DOHH2 (cell line): ENCODE results near the gene ARID1B.

ENCODE experiments used
- H3F3A ChIP-seq: fragments of 200-600 bp; sonication (generic), shearing (Covaris generic); 2 replicates; pipeline ENCODE4 v1.6.0; 2016; ENCODE audit warnings: antibody characterized with exemption, mild to moderate bottlenecking; ENCODE audit not compliant: control insufficient read depth, insufficient read depth
- H3K27ac ChIP-seq: fragments of 200-600 bp; sonication (generic); 2 replicates; pipeline ENCODE4 v1.5.1; 2014; ENCODE audit warnings: low read depth, mild to moderate bottlenecking, low read length, moderate library complexity
- H3K27me3 ChIP-seq: fragments of 200-600 bp; sonication (generic); 2 replicates; pipeline ENCODE4 v1.6.1; 2014; ENCODE audit warnings: mild to moderate bottlenecking, low read length, mixed read lengths; ENCODE audit not compliant: control insufficient read depth
- H3K36me3 ChIP-seq: fragments of 200-600 bp; sonication (generic); 2 replicates; pipeline ENCODE4 v1.6.1; 2014; ENCODE audit warnings: mild to moderate bottlenecking, low read length, moderate library complexity, mixed read lengths; ENCODE audit not compliant: control insufficient read depth
- H3K4me1 ChIP-seq: fragments of 200-600 bp; sonication (generic); 2 replicates; pipeline ENCODE4 v1.6.1; 2014; ENCODE audit warnings: mild to moderate bottlenecking, low read length, mixed read lengths; ENCODE audit not compliant: control insufficient read depth
- H3K4me2 ChIP-seq: fragments of 200-600 bp; sonication (generic); 2 replicates; pipeline ENCODE4 v1.6.0; 2014; ENCODE audit warnings: mild to moderate bottlenecking, low read length, moderate library complexity
- H3K4me3 ChIP-seq: fragments of 200-600 bp; sonication (generic); 2 replicates; pipeline ENCODE4 v1.5.1; 2014; ENCODE audit warnings: mild to moderate bottlenecking, low read length, mixed read lengths
- H3K79me2 ChIP-seq: fragments of 200-600 bp; sonication (generic); 2 replicates; pipeline ENCODE4 v1.6.1; 2014; ENCODE audit warnings: mild to moderate bottlenecking, low read length, mixed read lengths; ENCODE audit not compliant: control insufficient read depth
- H3K9me2 ChIP-seq: fragments of 200-600 bp; sonication (generic); replicated peaks from 2 replicates; pipeline ENCODE4 v1.6.1; 2014; ENCODE audit warnings: mild to moderate bottlenecking, low read length, mixed read lengths; ENCODE audit not compliant: control insufficient read depth
- H3K9me3 ChIP-seq: fragments of 200-600 bp; sonication (generic); 2 replicates; pipeline ENCODE4 v1.6.1; 2014; ENCODE audit warnings: antibody characterized with exemption, low read length, mixed read lengths; ENCODE audit not compliant: control insufficient read depth, insufficient read depth
- H4K20me1 ChIP-seq: fragments of 200-600 bp; sonication (generic); 2 replicates; pipeline ENCODE4 v1.6.0; 2014; ENCODE audit warnings: low read depth, mild to moderate bottlenecking, antibody characterized with exemption, low read length, moderate library complexity; ENCODE audit not compliant: control insufficient read depth, insufficient read depth
- EZH2phosphoT487 ChIP-seq: fragments of 200-600 bp; sonication (generic); IDR thresholded peaks from 2 replicates; pipeline ENCODE4 v1.6.1; 2017; ENCODE audit warnings: borderline replicate concordance, mild to moderate bottlenecking, antibody characterized with exemption, low read length, moderate library complexity, mixed read lengths
- TF ChIP-seq, protein P1 (sequence below): fragments of 200-600 bp; sonication (generic); IDR thresholded peaks from one replicate; pipeline ENCODE4 v1.5.1; 2014; ENCODE audit warnings: antibody characterized with exemption, mild to moderate bottlenecking, low read depth, low read length; ENCODE audit not compliant: poor library complexity, severe bottlenecking

Gene ARID1B

GRCh38 chr6:157045831-157046454 lies 268.8 kb downstream of the ARID1B start:
- H4K20me1 ChIP-seq, result 0 out of 2 replicates have a peak, but pooled peaks cover 6% of the 10 kb centered on the region
- H3K79me2 ChIP-seq, result peaks cover 54% of the 10 kb centered on the region
- H3F3A ChIP-seq, result no peaks in the 10 kb centered on the region
- H3K27ac ChIP-seq, result no peak overlapping the region
- no peak for TF ChIP-seq EZH2phosphoT487
- TF ChIP-seq, protein P1, sequence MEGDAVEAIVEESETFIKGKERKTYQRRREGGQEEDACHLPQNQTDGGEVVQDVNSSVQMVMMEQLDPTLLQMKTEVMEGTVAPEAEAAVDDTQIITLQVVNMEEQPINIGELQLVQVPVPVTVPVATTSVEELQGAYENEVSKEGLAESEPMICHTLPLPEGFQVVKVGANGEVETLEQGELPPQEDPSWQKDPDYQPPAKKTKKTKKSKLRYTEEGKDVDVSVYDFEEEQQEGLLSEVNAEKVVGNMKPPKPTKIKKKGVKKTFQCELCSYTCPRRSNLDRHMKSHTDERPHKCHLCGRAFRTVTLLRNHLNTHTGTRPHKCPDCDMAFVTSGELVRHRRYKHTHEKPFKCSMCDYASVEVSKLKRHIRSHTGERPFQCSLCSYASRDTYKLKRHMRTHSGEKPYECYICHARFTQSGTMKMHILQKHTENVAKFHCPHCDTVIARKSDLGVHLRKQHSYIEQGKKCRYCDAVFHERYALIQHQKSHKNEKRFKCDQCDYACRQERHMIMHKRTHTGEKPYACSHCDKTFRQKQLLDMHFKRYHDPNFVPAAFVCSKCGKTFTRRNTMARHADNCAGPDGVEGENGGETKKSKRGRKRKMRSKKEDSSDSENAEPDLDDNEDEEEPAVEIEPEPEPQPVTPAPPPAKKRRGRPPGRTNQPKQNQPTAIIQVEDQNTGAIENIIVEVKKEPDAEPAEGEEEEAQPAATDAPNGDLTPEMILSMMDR, result peak; percentile 50
- no peak overlapping the region for H3K4me2 ChIP-seq
- H3K36me3 ChIP-seq, result peaks cover 11% of the 10 kb centered on the region
- no peaks in the 10 kb centered on the region for H3K9me3 ChIP-seq
- no peaks in the 10 kb centered on the region for H3K27me3 ChIP-seq
- no peaks in the 10 kb centered on the region for H3K9me2 ChIP-seq
- peaks cover 15% of the 10 kb centered on the region for H3K4me1 ChIP-seq
- no peak overlapping the region for H3K4me3 ChIP-seq

DNA sequence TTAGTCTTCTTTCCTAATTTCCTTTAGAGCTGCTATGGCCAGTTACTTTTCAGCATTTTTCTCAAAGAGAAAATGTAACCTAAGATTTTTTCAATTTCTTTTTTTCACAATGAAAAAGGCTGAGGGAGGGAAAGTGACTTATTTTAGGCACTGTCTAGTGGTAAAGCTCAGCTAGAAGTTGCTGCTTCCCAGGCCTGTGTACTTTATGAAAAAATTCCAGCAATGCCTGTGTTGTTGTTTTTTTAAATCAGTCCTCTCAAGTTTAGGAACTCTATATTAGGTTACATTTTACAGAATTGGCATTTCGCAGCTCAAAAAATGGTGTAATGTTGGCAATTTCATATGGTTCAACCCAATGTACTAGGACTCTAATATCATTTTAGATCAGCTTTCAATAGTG lies 269.6 kb downstream of the ARID1B start:
- TF ChIP-seq, protein P1, result no peak
- no peak for TF ChIP-seq EZH2phosphoT487
- Histone ChIP-seq H3K36me3 (peaks cover 11% of the 10 kb centered on the region), H3K27me3 (no peaks in the 10 kb centered on the region), H3K9me3 (no peaks in the 10 kb centered on the region), H3K27ac (no peak overlapping the region), H3K9me2 (no peaks in the 10 kb centered on the region), H4K20me1 (0 out of 2 replicates have a peak, but pooled peaks cover 6% of the 10 kb centered on the region), H3K4me2 (no peak overlapping the region), H3F3A (peaks cover 5% of the 10 kb centered on the region; the same call in 1 of the 2 replicates), H3K4me3 (no peak overlapping the region), H3K4me1 (peaks cover 15% of the 10 kb centered on the region), H3K79me2 (peaks cover 61% of the 10 kb centered on the region)

DNA sequence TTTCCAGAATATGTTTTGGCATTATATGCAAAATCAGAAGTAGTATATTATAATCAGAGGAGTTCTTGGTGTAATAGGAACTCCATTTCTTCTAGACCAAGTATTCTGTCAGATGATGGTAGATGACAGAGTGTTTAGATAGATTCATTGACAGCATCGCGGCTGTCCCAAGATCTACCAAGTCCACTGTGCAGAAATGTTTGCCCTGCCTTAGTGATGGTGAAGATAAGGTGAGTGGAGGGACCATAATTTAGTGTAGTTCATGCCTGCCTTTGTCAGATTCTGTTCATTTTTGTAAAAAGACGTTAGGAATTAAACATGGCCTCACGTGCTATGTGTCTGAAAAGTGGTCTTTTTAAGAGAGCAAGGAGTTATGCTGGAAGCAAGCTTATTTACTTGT lies 270.1 kb downstream of the ARID1B start:
- Histone ChIP-seq H3K9me3 (no peaks in the 10 kb centered on the region), H3K27me3 (no peaks in the 10 kb centered on the region), H3K4me1 (peaks cover 15% of the 10 kb centered on the region), H3K79me2 (peaks cover 64% of the 10 kb centered on the region), H3K9me2 (no peaks in the 10 kb centered on the region), H3K4me2 (no peak overlapping the region), H3K27ac (no peak overlapping the region), H3K36me3 (peaks cover 11% of the 10 kb centered on the region), H4K20me1 (0 out of 2 replicates have a peak, but pooled peaks cover 6% of the 10 kb centered on the region), H3F3A (peaks cover 5% of the 10 kb centered on the region; the same call in 1 of the 2 replicates), H3K4me3 (no peak overlapping the region)
- TF ChIP-seq, protein P1, result no peak
- no peak for TF ChIP-seq EZH2phosphoT487
